Prostate gland (tissue), 2 donors: ENCODE results near the gene ALDH3B1. TPM values are rescaled to one million over a fixed set of nuclear protein-coding genes. Genes with fewer than 3 reads are reported as not detected.

ENCODE experiments used
- DNase-seq: peaks from one replicate; pipeline ENCODE4 v3.0.0-alpha.2; 2019; ENCODE audit warnings: low spot score
- H3K27ac ChIP-seq, 2 donors: fragments of 200-600 bp; sonication (generic); 2 replicates each; pipeline ENCODE4 v1.5.1; 2017 to 2019
- H3K27me3 ChIP-seq: fragments of 200-600 bp; sonication (generic); replicated peaks from 2 replicates; pipeline ENCODE4 v1.5.1; 2019; ENCODE audit not compliant: insufficient read depth
- H3K36me3 ChIP-seq, 2 donors: fragments of 200-600 bp; sonication (generic); 1 replicate in 1 of 2; 2 replicates in 1 of 2; pipeline versions ENCODE4 v1.5.1 to v1.8.1; 2017 to 2019
- H3K4me1 ChIP-seq: fragments of 200-600 bp; sonication (generic); replicated peaks from 2 replicates; pipeline ENCODE4 v1.5.1; 2019
- H3K4me3 ChIP-seq, 2 donors: fragments of 200-600 bp; sonication (generic); 2 replicates each; pipeline ENCODE4 v1.5.1; 2017 to 2019
- H3K9me3 ChIP-seq: fragments of 200-600 bp; sonication (generic); 2 replicates; pipeline ENCODE4 v1.5.1; 2017
- CTCF ChIP-seq, 4 experiments: fragments of 200-600 bp in 2 of 4; fragments of 450-650 bp in 2 of 4; sonication (generic) in 2 of 4; IDR thresholded peaks; 1 replicate in 3 of 4; 2 replicates in 1 of 4; pipeline ENCODE4 v1.5.1; 2016 to 2019; ENCODE audit warnings: antibody characterized with exemption in 4 of 4, mild to moderate bottlenecking in 2 of 4, moderate library complexity in 2 of 4
- POLR2A ChIP-seq: fragments of 450-650 bp; IDR thresholded peaks from one replicate; pipeline ENCODE4 v1.6.1; 2016; ENCODE audit warnings: antibody characterized with exemption, mild to moderate bottlenecking
- POLR2AphosphoS5 ChIP-seq: sonication (generic); formaldehyde crosslinking; IDR thresholded peaks from one replicate; pipeline ENCODE4 v1.6.1; 2017; ENCODE audit warnings: antibody characterized with exemption
- WGBS: methylation state at CpG from one replicate; pipeline ENCODE4 v1.1.5; 2018; 5-methylcytosine and 5-hydroxymethylcytosine counted together
- intact Hi-C: fragments of 100-400 bp; cut with DNase I; formaldehyde crosslinking; loops from one replicate; pipeline ENCODE4 v1.14.2; 2022
- total RNA-seq, 2 donors: library from RNA; depleted of rRNA; stranded (reverse); fragments of >200 nt; gene quantifications; one replicate each; pipeline ENCODE4 v1.1.0, GENCODE V29; 2016

Gene ALDH3B1
- total RNA-seq, 2 donors from 2014 or later: 7.2 to 7.9 TPM

GRCh38 chr11:68004551-68005335, 5.4 kb upstream of the ALDH3B1 start:
- no peaks in the 10 kb centered on the region for H3K9me3 ChIP-seq
- intact Hi-C loops: no loop called here
- no peaks in the 10 kb centered on the region for H3K4me1 ChIP-seq
- no peaks in the 10 kb centered on the region for H3K36me3 ChIP-seq
- peak overlapping the region in 1 of 2 donors; percentile 64 for H3K4me3 ChIP-seq
- no peak for DNase-seq
- no peak overlapping the region for H3K27ac ChIP-seq
- TF ChIP-seq POLR2A (no peak), CTCF (IDR thresholded peaks at IDR 0.05) (no peak), POLR2AphosphoS5 (no peak)
- WGBS: 77% methylated on average over 14 of the region's 14 CpGs
- no peaks in the 10 kb centered on the region for H3K27me3 ChIP-seq

GRCh38 chr11:68006606-68007166, 3.4 kb upstream of the ALDH3B1 start:
- H3K27me3 ChIP-seq: no peaks in the 10 kb centered on the region
- no peak overlapping the region for H3K27ac ChIP-seq
- H3K36me3 ChIP-seq: no peaks in the 10 kb centered on the region
- no peak for DNase-seq
- intact Hi-C loops: no loop called here
- no peaks in the 10 kb centered on the region for H3K9me3 ChIP-seq
- no peaks in the 10 kb centered on the region for H3K4me1 ChIP-seq
- 89% methylated on average over 7 of the region's 7 CpGs for WGBS
- TF ChIP-seq CTCF (IDR thresholded peaks at IDR 0.05) (no peak), POLR2A (no peak), POLR2AphosphoS5 (no peak)
- no peak overlapping the region for H3K4me3 ChIP-seq

GRCh38 chr11:68007498-68008380, 2.4 kb upstream of the ALDH3B1 start:
- intact Hi-C loops: no loop called here
- WGBS: 88% methylated on average over 16 of the region's 16 CpGs
- Histone ChIP-seq H3K27ac (no peak overlapping the region), H3K9me3 (no peaks in the 10 kb centered on the region), H3K4me3 (no peak overlapping the region), H3K36me3 (no peaks in the 10 kb centered on the region), H3K4me1 (no peaks in the 10 kb centered on the region), H3K27me3 (no peaks in the 10 kb centered on the region)
- TF ChIP-seq POLR2AphosphoS5 (no peak), CTCF (IDR thresholded peaks at IDR 0.05) (no peak), POLR2A (no peak)
- DNase-seq: no peak

GRCh38 chr11:68008381-68009337, 1.5 kb upstream of the ALDH3B1 start:
- no peak for DNase-seq
- intact Hi-C loops: no loop called here
- H3K27ac ChIP-seq: no peak overlapping the region

More at GRCh38 chr11:68008381-68009337, 1.5 kb upstream of the ALDH3B1 start:
- Histone ChIP-seq H3K4me3 (no peak overlapping the region), H3K27me3 (no peaks in the 10 kb centered on the region), H3K9me3 (no peaks in the 10 kb centered on the region), H3K4me1 (no peaks in the 10 kb centered on the region), H3K36me3 (no peaks in the 10 kb centered on the region)
- TF ChIP-seq POLR2A: no peak
- no peak for TF ChIP-seq POLR2AphosphoS5
- TF ChIP-seq CTCF (IDR thresholded peaks at IDR 0.05): no peak
- 29% methylated on average over 18 of the region's 27 CpGs for WGBS
